ENCODE data around the gene SND1. TPM values are rescaled to one million over a fixed set of nuclear protein-coding genes. Genes with fewer than 3 reads are reported as not detected.

SND1 gene
- total RNA-seq, 1 experiment from 2014 or later, result 218 TPM

- Mint-ChIP-seq H3K36me3 (ENCODE audit: insufficient read depth in 1 of 3, low read depth in 3 of 3) (no peaks in the 10 kb centered on the region; a peak in 2 of 7 replicates), H3K4me1 (peaks cover 20% of the 10 kb centered on the region in 2 experiments), H3K27ac (peak overlapping the region in 1 of 3 experiments; percentile 79; a peak in 1 of 7 replicates), H3K4me3 (no peak overlapping the region), H3K27me3 (ENCODE audit: low read depth) (no peaks in the 10 kb centered on the region), H3K9me3 (no peaks in the 10 kb centered on the region)
- Histone ChIP-seq H2AK5ac (ENCODE audit: insufficient read length, low read length) (no peak overlapping the region), H2BK5ac (ENCODE audit: insufficient read length, low read length) (no peak overlapping the region), H2BK15ac (ENCODE audit: low read depth, low read length) (no peak overlapping the region), H4K20me1 (ENCODE audit: control insufficient read depth, insufficient read depth, insufficient read length) (no peaks in the 10 kb centered on the region), H3T11ph (ENCODE audit: low read length) (no peak overlapping the region), H3K56ac (ENCODE audit: insufficient read length, low read depth, low read length) (no peak overlapping the region), H3K4me1 (ENCODE audit: insufficient read depth, low read length) (no peaks in the 10 kb centered on the region), H2AFZ (ENCODE audit: low read length) (no peak overlapping the region), H3K23me2 (ENCODE audit: insufficient read length, low read depth, low read length, poor library complexity, severe bottlenecking) (no peaks in the 10 kb centered on the region), H3K18ac (ENCODE audit: insufficient read length, low read depth, low read length) (no peak overlapping the region), H3K4ac (ENCODE audit: low read depth, low read length) (no peak overlapping the region), H3K23ac (ENCODE audit: insufficient read length, low read depth, low read length) (no peak overlapping the region), H2BK20ac (ENCODE audit: low read depth, low read length, poor library complexity, severe bottlenecking) (no peak overlapping the region), H4K5ac (ENCODE audit: insufficient read length, low read depth, low read length) (no peak overlapping the region), H2BK120ac (ENCODE audit: low read depth, low read length, poor library complexity, severe bottlenecking) (no peak overlapping the region), H3K27me3 (ENCODE audit: insufficient read depth, low read length) (no peaks in the 10 kb centered on the region), H3K9ac (ENCODE audit: extremely low read depth, insufficient read length, low read length) (no peak overlapping the region), H4K8ac (replicated peaks; ENCODE audit: insufficient read length, low read depth, low read length) (no peak overlapping the region), H3K27ac (ENCODE audit: insufficient read length, low read depth, low read length) (no peak overlapping the region), H3K79me2 (ENCODE audit: insufficient read depth, low read length) (no peaks in the 10 kb centered on the region), H3K4me2 (ENCODE audit: insufficient read depth, insufficient read length, low read length) (no peak overlapping the region), H3K9me3 (ENCODE audit: control insufficient read depth, low read depth, low read length) (no peaks in the 10 kb centered on the region), H2BK12ac (ENCODE audit: insufficient read length, low read depth, low read length) (no peak overlapping the region), H3K79me1 (ENCODE audit: insufficient read depth, low read depth, low read length, poor library complexity, severe bottlenecking) (no peaks in the 10 kb centered on the region), H3K14ac (ENCODE audit: insufficient read depth, low read length) (no peak overlapping the region), H4K91ac (ENCODE audit: insufficient read length, low read depth, low read length) (no peak overlapping the region)
- TF ChIP-seq CTCF (conservative IDR thresholded peaks at IDR 0.05), result no peak
- no peak for DNase-seq
- no CpG with 5 or more reads among the region's 7 CpGs for WGBS (ENCODE audit: extremely low coverage, insufficient read length, low lambda C conversion rate)
These were observed 407.4 kb downstream of the SND1 start for GRCh38 chr7:128059143-128059988.

Measured in H9 (cell line).